HFFc6 (cell line): ENCODE data around the gene GOLT1B. TPM values are rescaled to one million over a fixed set of nuclear protein-coding genes. Genes with fewer than 3 reads are reported as not detected.

Experiments used
- DNase-seq: peaks from one replicate; pipeline ENCODE4 v3.0.0-alpha.2; 2018
- H3K27ac Mint-ChIP-seq: 2 replicates; pipeline ENCODE4 v1.8.0; 2020; ENCODE audit warnings: mild to moderate bottlenecking, mixed read lengths
- H3K27me3 Mint-ChIP-seq: 2 replicates; pipeline ENCODE4 v1.8.0; 2021; ENCODE audit warnings: mild to moderate bottlenecking, moderate library complexity, mixed read lengths; ENCODE audit not compliant: insufficient read depth
- H3K36me3 Mint-ChIP-seq: 2 replicates; pipeline ENCODE4 v1.8.0; 2021; ENCODE audit warnings: low read depth, mixed read lengths
- H3K4me1 Mint-ChIP-seq: 2 replicates; pipeline ENCODE4 v1.8.0; 2020; ENCODE audit warnings: low read depth, mixed read lengths
- H3K4me3 Mint-ChIP-seq: 2 replicates; pipeline ENCODE4 v1.8.0; 2020; ENCODE audit warnings: mild to moderate bottlenecking, moderate library complexity, mixed read lengths
- H3K9me3 Mint-ChIP-seq: 2 replicates; pipeline ENCODE4 v1.8.0; 2020; ENCODE audit warnings: mild to moderate bottlenecking, mixed read lengths
- CTCF ChIP-seq: fragments of 200-600 bp; sonication (generic); IDR thresholded peaks from 2 replicates; pipeline ENCODE4 v1.5.0; 2021; ENCODE audit warnings: antibody characterized with exemption, mild to moderate bottlenecking
- total RNA-seq, 6 experiments: library from RNA; stranded (reverse); fragmentation: NEBNext Ultra II Directional; extraction: Animal tissue kit (Norgen Biotek cat#: 25700); gene quantifications; 2 replicates in 1 of 6; 3 replicates in 5 of 6; pipeline ENCODE4 v1.2.3, GENCODE V29; 2021

Gene GOLT1B
- total RNA-seq, 6 experiments from 2014 or later = 78.8 to 115 (median 98.1) TPM

- no peaks in the 10 kb centered on the region for H3K4me1 Mint-ChIP-seq
- no peaks in the 10 kb centered on the region for H3K36me3 Mint-ChIP-seq
- TF ChIP-seq CTCF = no peak
- H3K27me3 Mint-ChIP-seq = peaks cover 16% of the 10 kb centered on the region
- DNase-seq = no peak
- no peak overlapping the region for H3K27ac Mint-ChIP-seq
- H3K4me3 Mint-ChIP-seq = no peak overlapping the region
- no peaks in the 10 kb centered on the region for H3K9me3 Mint-ChIP-seq
These were observed 27.9 kb downstream of the GOLT1B start for GRCh38 chr12:21529456-21529855.

DNA sequence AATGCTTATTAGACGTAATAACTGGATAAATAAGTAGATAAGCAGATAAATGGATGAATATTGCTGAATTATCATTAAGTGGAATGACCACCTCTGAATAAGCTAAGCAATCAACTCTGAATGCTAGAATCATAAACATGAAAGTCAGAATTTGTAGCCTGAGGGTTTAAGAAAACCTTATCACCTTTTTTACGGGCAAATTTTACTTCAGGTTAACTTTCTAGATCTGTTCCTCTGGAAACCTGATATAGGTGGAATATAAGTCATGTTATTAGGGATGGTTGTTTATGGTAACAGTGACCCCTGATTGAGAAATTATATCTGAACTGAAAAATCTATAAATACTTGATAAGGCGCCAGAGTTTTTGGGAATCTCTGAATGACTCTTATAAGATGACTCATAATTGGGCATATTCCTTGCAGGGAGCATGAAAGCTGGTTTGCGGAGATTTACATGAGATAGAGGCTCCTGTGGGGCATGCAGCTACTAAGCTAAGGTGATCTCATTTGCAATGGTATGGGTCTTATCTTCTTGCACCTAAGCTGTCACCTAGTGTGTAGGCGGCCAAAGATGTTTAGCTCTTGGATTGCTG, 36.6 kb downstream of the GOLT1B start:
- peaks cover 6% of the 10 kb centered on the region for H3K27me3 Mint-ChIP-seq
- no peaks in the 10 kb centered on the region for H3K36me3 Mint-ChIP-seq
- H3K9me3 Mint-ChIP-seq = no peaks in the 10 kb centered on the region
- no peaks in the 10 kb centered on the region for H3K4me1 Mint-ChIP-seq
- H3K4me3 Mint-ChIP-seq = no peak overlapping the region
- DNase-seq = no peak
- no peak overlapping the region for H3K27ac Mint-ChIP-seq
- no peak for TF ChIP-seq CTCF

- no peaks in the 10 kb centered on the region for H3K9me3 Mint-ChIP-seq
- no peak for TF ChIP-seq CTCF
- no peak overlapping the region for H3K27ac Mint-ChIP-seq
- peaks cover 1% of the 10 kb centered on the region for H3K27me3 Mint-ChIP-seq
- DNase-seq = no peak
- no peaks in the 10 kb centered on the region for H3K4me1 Mint-ChIP-seq
- H3K4me3 Mint-ChIP-seq = no peak overlapping the region
- no peaks in the 10 kb centered on the region for H3K36me3 Mint-ChIP-seq
These were observed 38.2 kb downstream of the GOLT1B start for GRCh38 chr12:21539797-21540196.

GRCh38 chr12:21541773-21542172, 40.2 kb downstream of the GOLT1B start:
- peaks cover 6% of the 10 kb centered on the region for H3K4me1 Mint-ChIP-seq
- no peak for DNase-seq
- H3K4me3 Mint-ChIP-seq = no peak overlapping the region
- H3K9me3 Mint-ChIP-seq = no peaks in the 10 kb centered on the region
- no peaks in the 10 kb centered on the region for H3K36me3 Mint-ChIP-seq
- TF ChIP-seq CTCF = no peak
- no peak overlapping the region for H3K27ac Mint-ChIP-seq
- H3K27me3 Mint-ChIP-seq = peaks cover 1% of the 10 kb centered on the region; the same call in 1 of the 2 replicates

DNA sequence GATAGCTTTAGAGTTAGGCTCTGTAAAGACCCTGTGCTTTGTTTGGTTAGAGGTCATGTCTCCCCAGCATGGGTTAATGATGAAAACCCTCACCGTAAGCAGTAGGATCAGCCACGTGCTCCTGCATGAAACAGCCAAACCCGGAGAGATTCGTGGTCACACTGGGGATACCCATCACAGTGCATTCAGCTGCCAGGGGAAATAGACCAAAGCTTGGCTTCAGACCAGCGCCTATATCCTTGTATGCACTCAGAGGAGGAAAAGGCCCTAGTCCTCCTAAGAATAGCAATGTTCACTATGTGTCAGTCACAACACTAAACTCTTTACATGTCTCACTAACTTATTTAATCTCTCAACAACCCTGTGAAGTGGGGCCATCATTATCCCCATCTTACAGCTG, 40.8 kb downstream of the GOLT1B start:
- H3K4me1 Mint-ChIP-seq = peaks cover 13% of the 10 kb centered on the region
- TF ChIP-seq CTCF = no peak
- no peaks in the 10 kb centered on the region for H3K9me3 Mint-ChIP-seq
- H3K27me3 Mint-ChIP-seq = peaks cover 1% of the 10 kb centered on the region; the same call in 1 of the 2 replicates
- DNase-seq = no peak
- no peak overlapping the region for H3K4me3 Mint-ChIP-seq
- H3K27ac Mint-ChIP-seq = no peak overlapping the region
- H3K36me3 Mint-ChIP-seq = no peaks in the 10 kb centered on the region
